ENCODE data around the gene ACOX1. TPM values are rescaled to one million over a fixed set of nuclear protein-coding genes. Genes with fewer than 3 reads are reported as not detected.

The ACOX1 gene
- total and polyA plus RNA-seq, 2 of the 13 experiments (the other 11 are each of a cell fraction or from before 2014, with no cell fraction given): 86.4 to 120 TPM

- peak; percentile 84 for TF ChIP-seq YY1 (IDR thresholded peaks at IDR 0.05; ENCODE audit: insufficient read depth, insufficient replicate concordance, low read depth, low read length)
- no peak for TF ChIP-seq ZSCAN9 (CRISPR knock-in tag; IDR thresholded peaks at IDR 0.05; ENCODE audit: borderline replicate concordance)
- 0 out of 2 replicates have a peak, but pooled peaks have one; percentile 0 for TF ChIP-seq ZNF776 (CRISPR knock-in tag; IDR thresholded peaks at IDR 0.05)
- no peak for TF ChIP-seq ZNF629 (CRISPR knock-in tag; conservative IDR thresholded peaks at IDR 0.05)
- peak; percentile 88; the same call in 1 of the 2 replicates for TF ChIP-seq ZNF446 (CRISPR knock-in tag; IDR thresholded peaks at IDR 0.05)
- TF ChIP-seq ARHGAP35 (CRISPR knock-in tag; IDR thresholded peaks at IDR 0.05; ENCODE audit: borderline replicate concordance): no peak
- TF ChIP-seq SPEN (CRISPR knock-in tag; IDR thresholded peaks at IDR 0.05; ENCODE audit: low read depth): peak; percentile 42; the same call in 1 of the 2 replicates
- TF ChIP-seq, protein P1, sequence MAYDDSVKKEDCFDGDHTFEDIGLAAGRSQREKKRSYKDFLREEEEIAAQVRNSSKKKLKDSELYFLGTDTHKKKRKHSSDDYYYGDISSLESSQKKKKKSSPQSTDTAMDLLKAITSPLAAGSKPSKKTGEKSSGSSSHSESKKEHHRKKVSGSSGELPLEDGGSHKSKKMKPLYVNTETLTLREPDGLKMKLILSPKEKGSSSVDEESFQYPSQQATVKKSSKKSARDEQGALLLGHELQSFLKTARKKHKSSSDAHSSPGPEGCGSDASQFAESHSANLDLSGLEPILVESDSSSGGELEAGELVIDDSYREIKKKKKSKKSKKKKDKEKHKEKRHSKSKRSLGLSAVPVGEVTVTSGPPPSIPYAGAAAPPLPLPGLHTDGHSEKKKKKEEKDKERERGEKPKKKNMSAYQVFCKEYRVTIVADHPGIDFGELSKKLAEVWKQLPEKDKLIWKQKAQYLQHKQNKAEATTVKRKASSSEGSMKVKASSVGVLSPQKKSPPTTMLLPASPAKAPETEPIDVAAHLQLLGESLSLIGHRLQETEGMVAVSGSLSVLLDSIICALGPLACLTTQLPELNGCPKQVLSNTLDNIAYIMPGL (CRISPR knock-in tag; IDR thresholded peaks at IDR 0.05; ENCODE audit: borderline replicate concordance in 1 of 2, low read depth in 1 of 2): no peak; a peak in 1 of 4 replicates
- TF ChIP-seq ZBTB34 (CRISPR knock-in tag; IDR thresholded peaks at IDR 0.05): 0 out of 2 replicates have a peak, but pooled peaks have one; percentile 3
- TF ChIP-seq ZNF569 (CRISPR knock-in tag; IDR thresholded peaks at IDR 0.05; ENCODE audit: borderline replicate concordance): no peak
- TF ChIP-seq CCDC6 (CRISPR knock-in tag; IDR thresholded peaks at IDR 0.05): no peak
- no peak for TF ChIP-seq SIN3A (IDR thresholded peaks at IDR 0.05; ENCODE audit: borderline replicate concordance, low read depth, low read length)
- no peak for TF ChIP-seq TIGD3 (CRISPR knock-in tag; IDR thresholded peaks at IDR 0.05; ENCODE audit: borderline replicate concordance)
- TF ChIP-seq KAT8 (CRISPR knock-in tag; IDR thresholded peaks at IDR 0.05): peak; percentile 11; the same call in 1 of the 2 replicates
- TF ChIP-seq BRD4 (CRISPR knock-in tag; IDR thresholded peaks at IDR 0.05): peak; percentile 36; the same call in 1 of the 2 replicates
- TF ChIP-seq ZNF687 (CRISPR knock-in tag; IDR thresholded peaks at IDR 0.05): peak; percentile 55; the same call in 1 of the 2 replicates
- no peak for TF ChIP-seq HHEX (CRISPR knock-in tag; IDR thresholded peaks at IDR 0.05)
- TF ChIP-seq ZNF605 (CRISPR knock-in tag; IDR thresholded peaks at IDR 0.05): no peak
These were observed 780 bp upstream of the ACOX1 start (continued) for GRCh38 chr17:75979705-75980187.
